ENCODE measurements around the gene KCNQ5.

- no peak for TF ChIP-seq CTCF (IDR thresholded peaks at IDR 0.05)
- TF ChIP-seq POLR2A (IDR thresholded peaks at IDR 0.05): no peak
These were observed 457.2 kb downstream of the KCNQ5 start for GRCh38 chr6:73078908-73079610.

Data from thyroid gland (tissue), 4 donors.